ENCODE measurements around the gene ASTN1.

ASTN1 gene

GRCh38 chr1:176994931-176995596, 169.4 kb downstream of the ASTN1 start:
- no peak for TF ChIP-seq CTCF (IDR thresholded peaks at IDR 0.05; ENCODE audit: low read depth, low read length)
- no peak for DNase-seq (ENCODE audit: extremely low read depth, low read depth)

GRCh38 chr1:176993587-176993986, 170.9 kb downstream of the ASTN1 start:
- no peak for TF ChIP-seq CTCF (IDR thresholded peaks at IDR 0.05; ENCODE audit: low read depth, low read length)
- DNase-seq (ENCODE audit: extremely low read depth, low read depth) = no peak

GRCh38 chr1:176989754-176990153, 174.8 kb downstream of the ASTN1 start:
- DNase-seq (ENCODE audit: extremely low read depth, low read depth) = no peak
- no peak for TF ChIP-seq CTCF (IDR thresholded peaks at IDR 0.05; ENCODE audit: low read depth, low read length)

DNA sequence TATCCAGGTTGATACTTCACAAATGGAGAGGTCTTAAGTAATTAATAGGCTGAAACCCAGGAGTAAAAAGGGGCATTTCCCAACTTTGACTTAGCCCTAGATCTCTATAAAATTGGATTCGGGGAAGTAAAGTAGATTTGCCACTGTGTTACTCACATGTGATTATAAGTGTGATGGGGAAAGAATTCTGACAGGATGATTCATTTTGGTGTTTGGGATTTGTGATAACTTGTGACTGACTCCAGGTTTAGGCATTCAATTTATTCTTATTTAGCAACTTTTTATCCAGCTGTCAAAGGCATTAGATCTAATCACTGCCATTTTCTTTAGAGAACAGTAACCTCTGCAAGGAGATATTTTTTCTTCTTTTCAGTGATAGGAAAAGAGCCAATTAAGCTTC, 175.5 kb downstream of the ASTN1 start:
- DNase-seq (ENCODE audit: extremely low read depth, low read depth) = no peak

GRCh38 chr1:176987016-176987415, 177.5 kb downstream of the ASTN1 start:
- no peak for DNase-seq (ENCODE audit: extremely low read depth, low read depth)
- TF ChIP-seq CTCF (IDR thresholded peaks at IDR 0.05; ENCODE audit: low read depth, low read length) = no peak

More for the DNA sequence above, 175.5 kb downstream of the ASTN1 start:
- TF ChIP-seq CTCF (IDR thresholded peaks at IDR 0.05; ENCODE audit: low read depth, low read length) = no peak

- TF ChIP-seq CTCF (IDR thresholded peaks at IDR 0.05; ENCODE audit: low read depth, low read length) = no peak
- no peak for DNase-seq (ENCODE audit: extremely low read depth, low read depth)
Observed at GRCh38 chr1:176983731-176984130, 180.8 kb downstream of the ASTN1 start.

DNA sequence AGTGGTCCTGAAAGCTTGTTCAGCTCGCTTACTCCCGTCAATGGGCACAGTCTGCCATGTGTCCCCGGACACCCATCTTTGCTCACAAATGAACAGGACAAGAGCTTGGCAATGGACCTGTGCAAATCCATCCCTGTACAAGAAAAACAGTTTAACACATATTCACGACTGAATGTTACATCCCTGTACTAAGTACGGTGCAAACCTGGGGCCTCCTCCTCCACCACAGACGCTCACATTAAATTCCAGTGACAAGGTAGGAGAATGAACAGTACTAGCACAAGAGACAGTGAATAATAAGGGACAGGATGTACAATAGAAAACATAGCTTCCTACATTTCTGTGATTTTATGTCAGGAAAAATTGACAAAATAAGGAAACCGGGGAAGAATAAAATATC, 187.7 kb downstream of the ASTN1 start:
- DNase-seq (ENCODE audit: extremely low read depth, low read depth) = no peak

More for the DNA sequence above, 187.7 kb downstream of the ASTN1 start:
- no peak for TF ChIP-seq CTCF (IDR thresholded peaks at IDR 0.05; ENCODE audit: low read depth, low read length)

All from AG09319 (cell line).